Mucosa of gallbladder (tissue), 1 donor: ENCODE measurements around the gene MMP27. TPM values are rescaled to one million over a fixed set of nuclear protein-coding genes. Genes with fewer than 3 reads are reported as not detected.
A peak's percentile ranks its signal among the peaks of the same experiment; 100 is the strongest.

Experiments used
- DNase-seq: peaks from one replicate; pipeline ENCODE4 v3.0.0-alpha.2; 2020; ENCODE audit warnings: low spot score
- total RNA-seq: library from RNA; stranded (reverse); gene quantifications from one replicate; pipeline ENCODE4 v1.2.1, GENCODE V29; 2021
- donor health status: DM: no; HTN: no; CAD: no.

MMP27 gene
- total RNA-seq, 1 donor from 2014 or later: not detected

- no peak for DNase-seq
Measured at GRCh38 chr11:102703826-102704493, 1.6 kb downstream of the MMP27 start.

- DNase-seq: no peak
Measured at GRCh38 chr11:102695201-102695600, 10.4 kb downstream of the MMP27 start.

GRCh38 chr11:102685754-102686153 lies 19.8 kb downstream of the MMP27 start:
- no peak for DNase-seq

- DNase-seq: no peak
Measured at GRCh38 chr11:102685338-102685737, 20.2 kb downstream of the MMP27 start.

GRCh38 chr11:102683277-102683676 lies 22.3 kb downstream of the MMP27 start:
- no peak for DNase-seq

- DNase-seq: peak; percentile 24
Measured at GRCh38 chr11:102680945-102681344, 24.6 kb downstream of the MMP27 start.

GRCh38 chr11:102678022-102678421 lies 27.5 kb downstream of the MMP27 start:
- no peak for DNase-seq

- DNase-seq: no peak
Measured at GRCh38 chr11:102676084-102676483, 29.5 kb downstream of the MMP27 start.

GRCh38 chr11:102669664-102670063 lies 35.9 kb downstream of the MMP27 start:
- no peak for DNase-seq

GRCh38 chr11:102666331-102666957 lies 39.1 kb downstream of the MMP27 start:
- DNase-seq: peak; percentile 17

GRCh38 chr11:102664001-102664752 lies 41.4 kb downstream of the MMP27 start:
- DNase-seq: no peak

GRCh38 chr11:102662607-102663006 lies 43.0 kb downstream of the MMP27 start:
- no peak for DNase-seq

GRCh38 chr11:102661040-102661439 lies 44.5 kb downstream of the MMP27 start:
- no peak for DNase-seq

GRCh38 chr11:102656528-102656927 lies 49.0 kb downstream of the MMP27 start:
- no peak for DNase-seq

- no peak for DNase-seq
Measured at GRCh38 chr11:102655547-102655946, 50.0 kb downstream of the MMP27 start.

GRCh38 chr11:102654761-102655160 lies 50.8 kb downstream of the MMP27 start:
- no peak for DNase-seq

GRCh38 chr11:102653744-102654291 lies 51.8 kb downstream of the MMP27 start:
- DNase-seq: no peak

- DNase-seq: no peak
Measured at GRCh38 chr11:102647430-102647829, 58.1 kb downstream of the MMP27 start.

- DNase-seq: no peak
Measured at GRCh38 chr11:102643941-102644340, 61.6 kb downstream of the MMP27 start.
